ENCODE measurements around the gene NAALAD2.

GRCh38 chr11:90204832-90205646 is 70.6 kb downstream of the NAALAD2 start:
- TF ChIP-seq CTCF (IDR thresholded peaks at IDR 0.05; ENCODE audit: insufficient read depth, low read length, poor library complexity, severe bottlenecking) (peak; percentile 85), EZH2phosphoT487 (conservative IDR thresholded peaks at IDR 0.05; ENCODE audit: low read length) (no peak)
